HG03045 (cell line): ENCODE measurements around the gene KIAA0232.
"Not testable (repeated sequence)": the region's sequence is repeated elsewhere in the genome, so short reads cannot be mapped to it uniquely, and the experiment has no call there.

Source experiments
- ATAC-seq: cut with Tn5 transposase; IDR thresholded peaks from one replicate; pipeline ENCODE4 v1.9.1; 2021; ENCODE audit warnings: mild to moderate bottlenecking, moderate library complexity; ENCODE audit not compliant: unreplicated experiment

KIAA0232 gene

DNA sequence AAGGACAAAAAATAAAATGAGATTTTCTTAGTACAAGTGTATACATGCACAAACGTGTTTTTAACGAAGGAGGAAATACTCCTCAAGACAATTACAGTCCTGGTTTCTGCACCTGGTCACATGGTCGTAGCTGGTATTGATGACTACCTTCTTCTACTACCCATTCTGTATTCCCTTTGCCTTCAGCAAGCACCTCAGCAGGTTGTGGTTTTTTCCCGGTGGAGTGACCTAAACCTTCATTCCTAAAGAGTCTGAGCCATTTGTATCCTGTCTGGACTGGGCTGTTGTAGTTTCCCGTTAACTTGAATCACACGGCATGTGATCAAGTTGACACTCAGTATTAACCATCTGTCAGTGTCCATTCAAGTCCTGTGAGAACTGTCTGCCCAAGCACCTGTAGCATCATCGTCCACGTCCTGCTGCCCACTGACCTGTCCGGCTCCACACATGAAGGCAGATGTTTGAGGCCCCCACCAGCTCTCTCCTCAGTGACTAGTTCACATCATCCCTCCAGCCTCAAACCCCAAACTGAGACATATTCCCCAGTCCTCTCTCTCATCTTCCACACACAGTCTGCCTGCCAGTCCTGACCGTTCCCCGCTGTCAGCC is 96.0 kb downstream of the KIAA0232 start:
- no peak for ATAC-seq

DNA sequence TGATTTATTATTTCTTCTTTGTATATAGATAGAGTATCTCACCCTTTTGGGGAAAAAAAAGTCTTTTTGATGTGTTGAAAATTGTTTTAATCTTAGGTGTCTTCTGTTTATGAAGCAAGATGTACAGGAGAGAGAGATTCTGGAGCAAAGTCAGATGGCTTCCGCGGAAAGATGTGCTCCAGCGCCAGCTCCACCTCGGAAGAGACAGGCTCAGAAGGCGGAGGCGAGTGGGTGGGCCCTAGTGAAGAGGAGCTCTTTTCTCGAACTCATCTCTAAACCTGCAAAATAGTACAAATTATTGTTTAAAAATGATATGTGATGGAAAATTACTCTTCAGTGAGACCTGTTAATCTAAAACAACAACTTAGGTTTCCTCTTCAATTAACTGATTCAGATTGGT is 98.2 kb downstream of the KIAA0232 start:
- ATAC-seq, result no peak

DNA sequence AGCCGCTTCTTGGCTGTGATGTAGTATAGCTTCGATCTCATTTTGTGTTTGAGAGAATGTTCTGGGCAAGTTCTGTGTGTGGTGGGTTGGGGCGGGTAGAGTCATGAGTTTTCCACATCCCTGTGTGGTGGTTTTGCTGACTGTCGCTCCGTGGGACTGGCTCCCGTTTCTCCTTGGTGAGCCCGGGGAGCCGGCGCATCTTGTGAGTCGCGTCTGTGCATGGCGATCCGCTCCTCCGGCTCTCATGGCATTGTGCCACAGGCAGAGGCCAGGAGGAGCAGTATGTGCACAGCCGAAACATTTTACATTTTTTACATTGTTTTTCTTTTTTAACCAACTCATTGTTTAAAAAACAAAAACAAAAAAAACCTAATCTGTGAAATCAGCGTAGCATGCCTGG is 99.4 kb downstream of the KIAA0232 start:
- ATAC-seq, result no peak

DNA sequence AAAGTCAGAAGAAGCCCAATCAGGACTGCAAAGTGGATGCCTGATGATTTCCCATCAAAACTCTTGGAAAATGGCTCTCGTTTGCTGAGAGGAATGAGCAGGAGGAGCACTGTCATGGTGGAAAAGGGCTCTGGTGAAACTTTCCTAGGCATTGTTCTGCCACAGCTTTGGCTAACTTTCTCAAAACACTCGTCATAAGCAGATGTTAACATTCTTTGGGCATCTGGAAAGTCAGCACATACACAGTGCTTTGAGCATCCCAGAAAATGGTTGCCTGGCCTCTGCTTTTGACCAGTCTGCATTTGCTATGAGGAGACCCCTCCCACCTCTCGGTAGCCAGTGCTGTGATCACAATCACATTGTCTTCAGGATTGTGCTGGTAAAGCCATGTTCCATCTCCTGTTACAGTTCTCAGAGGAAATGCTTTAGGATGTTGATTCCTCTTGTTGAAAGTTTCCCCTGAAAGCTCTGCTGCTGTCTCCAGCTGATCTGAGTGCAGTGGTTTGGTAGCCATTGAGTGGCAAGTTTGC is 101.9 kb downstream of the KIAA0232 start:
- no peak for ATAC-seq

DNA sequence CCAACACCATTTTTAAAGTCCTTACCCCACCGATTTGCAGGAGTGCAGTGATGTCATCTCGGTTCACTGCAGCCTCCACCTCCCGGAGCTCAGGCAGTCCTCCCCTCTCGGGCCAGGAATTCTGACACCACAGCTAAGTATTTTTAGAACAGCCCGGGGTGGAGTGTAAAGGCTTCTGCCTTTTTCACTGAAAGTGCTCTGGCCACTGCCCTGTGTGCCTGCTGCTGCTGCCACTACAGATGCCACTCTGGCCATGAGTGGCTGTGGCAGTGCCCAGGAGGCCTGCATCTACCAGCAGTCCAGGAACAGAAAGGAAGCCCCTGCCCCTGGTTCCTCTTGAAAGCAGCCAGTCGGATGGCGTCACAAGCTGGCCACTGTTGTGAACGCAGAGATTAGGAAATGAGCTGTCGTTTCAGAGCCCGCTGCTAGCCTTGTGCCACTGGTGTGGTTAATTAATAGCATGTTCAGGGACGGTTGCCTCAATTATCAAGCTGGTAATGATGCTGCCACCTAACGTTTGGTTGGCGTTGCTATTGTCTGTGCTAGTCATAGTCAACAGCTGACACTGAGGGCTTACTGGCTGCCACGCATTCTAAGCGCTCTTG is 103.5 kb downstream of the KIAA0232 start:
- no peak for ATAC-seq

DNA sequence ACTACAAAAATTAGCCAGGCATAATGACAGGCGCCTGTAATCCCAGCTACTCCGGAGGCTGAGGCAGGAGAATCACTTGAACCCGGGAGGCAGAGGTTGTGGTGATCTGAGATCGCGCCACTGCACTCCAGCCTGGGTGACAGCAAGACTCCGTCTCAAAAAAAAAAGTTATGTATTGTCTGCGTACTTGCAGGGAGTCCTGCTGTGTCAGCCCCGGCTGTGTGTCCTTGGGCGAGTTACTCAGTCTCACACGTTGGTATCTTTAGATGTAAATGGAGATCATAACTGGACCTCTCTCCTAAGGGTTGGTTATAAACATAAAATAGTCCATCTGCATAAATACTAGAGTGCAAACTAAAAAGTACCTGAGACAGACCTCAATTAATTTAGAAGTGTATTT is 104.4 kb downstream of the KIAA0232 start:
- no peak for ATAC-seq

DNA sequence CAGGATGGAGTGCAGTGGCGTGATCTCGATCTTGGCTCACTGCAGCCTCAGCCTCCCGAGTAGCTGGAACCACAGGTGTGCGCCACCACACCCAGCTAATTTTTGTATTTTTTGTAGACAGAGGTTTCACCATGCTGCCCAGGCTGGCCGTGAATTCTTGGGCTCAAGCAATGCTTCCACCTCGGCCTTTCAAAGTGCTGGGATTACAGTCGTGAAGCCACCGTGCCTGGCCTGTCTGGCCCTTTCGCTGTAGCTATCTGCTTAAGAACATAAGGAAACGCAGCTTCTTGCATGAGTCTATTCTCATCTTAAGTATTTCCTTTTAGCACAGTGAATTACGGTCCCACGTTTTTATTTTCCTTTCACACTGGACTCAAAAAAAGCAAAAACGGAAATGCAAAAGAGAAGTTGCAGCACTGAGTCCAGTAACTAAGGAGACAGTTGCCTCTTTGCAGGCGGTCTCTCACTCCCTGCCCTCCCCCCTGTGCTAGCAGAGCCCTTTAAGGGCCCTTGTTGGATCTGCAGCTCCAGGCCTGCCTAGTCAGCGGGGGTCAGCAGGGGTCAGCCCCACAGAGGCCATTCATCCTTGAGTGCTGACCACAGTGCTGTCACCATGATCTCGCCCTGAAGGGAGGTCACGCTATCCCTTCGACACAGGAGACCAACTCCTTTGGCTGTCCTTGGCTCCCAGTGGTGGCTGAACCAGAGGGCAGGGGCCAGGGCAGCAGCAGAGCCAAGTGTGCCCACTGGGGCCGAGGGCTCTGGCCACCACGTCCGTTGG is 105.3 kb downstream of the KIAA0232 start:
- no peak for ATAC-seq

DNA sequence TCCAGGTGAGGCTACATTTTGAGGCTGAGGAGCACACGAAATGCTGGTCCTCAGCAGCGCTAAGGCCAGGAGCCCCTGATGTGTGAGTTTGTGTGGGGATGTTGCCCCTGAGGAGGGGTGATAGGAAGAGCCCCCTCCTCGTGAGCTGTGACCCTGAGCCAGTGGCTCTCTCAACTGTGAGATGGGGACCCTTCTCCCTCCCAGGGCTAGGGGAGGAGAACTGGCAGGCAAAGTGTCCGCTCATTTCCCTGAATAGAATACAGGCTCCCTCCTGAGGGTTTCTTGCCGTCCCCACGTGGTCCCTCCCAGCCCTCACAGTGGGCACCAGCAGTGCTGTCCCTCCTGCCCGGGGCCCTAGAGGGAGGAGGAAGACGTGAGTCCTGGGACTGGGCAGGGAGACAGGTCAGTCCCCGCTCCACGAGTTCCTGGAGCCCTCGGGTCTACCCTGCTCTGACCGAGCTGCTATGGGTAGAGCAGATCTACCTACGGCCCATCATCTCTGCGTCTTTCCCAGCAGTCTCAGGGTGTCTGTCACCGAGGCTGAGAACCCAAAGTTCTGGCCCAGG is 106.1 kb downstream of the KIAA0232 start:
- no peak for ATAC-seq

DNA sequence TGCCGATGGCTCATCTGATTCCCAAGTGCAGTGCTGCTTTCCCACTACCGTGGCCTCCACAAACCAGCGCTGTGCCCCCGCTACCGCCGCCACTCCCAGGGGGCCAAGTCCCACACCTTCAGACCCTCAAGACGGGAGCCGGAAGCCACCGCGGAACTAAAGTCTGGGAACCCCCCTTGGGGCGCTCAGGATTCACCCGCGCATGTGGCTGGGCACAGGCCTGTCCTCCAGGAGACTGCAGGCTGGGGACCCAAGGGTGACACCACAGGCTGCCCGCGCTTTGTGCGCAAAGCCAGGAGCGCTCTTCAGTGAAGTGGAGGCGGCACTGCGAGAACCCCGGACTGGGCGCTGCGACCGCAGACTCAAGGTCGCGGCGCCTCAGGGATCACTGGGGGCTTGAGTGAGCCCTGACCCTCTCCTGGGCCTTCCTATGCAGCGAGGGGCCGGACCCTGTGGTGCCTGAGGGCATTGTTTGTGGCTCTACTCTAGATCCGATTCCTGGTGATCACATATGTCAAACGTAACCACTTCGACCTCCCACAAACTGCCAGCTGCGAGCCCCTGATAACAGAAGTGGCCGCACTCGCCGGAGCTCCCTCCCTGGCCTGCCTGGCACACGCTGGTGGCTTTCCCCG is 106.7 kb downstream of the KIAA0232 start:
- ATAC-seq, result no peak

DNA sequence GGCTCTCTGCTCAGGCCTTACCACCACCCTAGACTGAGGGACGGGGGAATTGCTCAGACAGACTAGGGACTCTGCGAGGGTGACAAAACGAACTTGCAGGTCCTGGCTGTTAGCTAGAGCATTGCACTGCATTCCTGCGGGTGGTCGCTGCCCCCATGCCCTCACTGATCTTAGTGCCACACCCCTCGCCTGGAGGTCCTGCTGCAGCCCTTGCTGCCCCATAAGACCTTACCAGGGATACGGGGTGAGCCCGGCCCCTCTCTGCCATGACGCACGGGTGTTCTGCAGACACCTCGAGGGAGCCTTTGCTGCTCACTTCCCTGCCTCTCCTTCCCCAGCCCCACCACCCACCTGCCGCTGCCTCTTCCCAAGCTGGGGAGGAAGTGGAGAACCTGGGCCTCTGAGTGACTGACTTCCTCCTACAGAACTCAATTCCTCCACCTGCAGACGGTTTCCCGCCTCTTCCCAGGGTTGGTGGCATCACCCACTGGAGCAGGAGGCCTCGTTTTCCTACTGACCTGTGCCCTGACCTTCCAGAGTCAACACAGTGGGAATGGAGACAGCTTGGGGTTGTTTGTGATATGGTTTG is 107.3 kb downstream of the KIAA0232 start:
- ATAC-seq, result no peak

DNA sequence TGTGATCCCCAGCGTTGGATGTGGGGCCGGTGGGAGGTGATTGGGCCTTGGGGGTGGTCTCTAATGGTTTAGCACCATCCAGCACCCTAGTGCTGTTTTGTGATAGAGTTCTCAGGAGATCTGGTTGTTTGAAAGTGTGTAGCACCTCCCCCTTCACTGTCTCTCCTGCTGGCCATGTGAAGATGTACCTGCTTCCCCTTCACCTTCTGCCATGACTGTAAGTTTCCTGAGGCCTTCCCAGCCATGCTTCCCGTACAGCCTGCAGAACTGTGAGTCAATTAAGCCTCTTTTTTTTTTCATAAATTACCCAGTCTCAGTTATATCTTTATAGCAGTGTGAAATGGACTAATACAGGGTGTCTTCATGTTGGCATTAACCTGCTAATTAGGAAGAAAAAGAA is 107.8 kb downstream of the KIAA0232 start:
- no peak for ATAC-seq

DNA sequence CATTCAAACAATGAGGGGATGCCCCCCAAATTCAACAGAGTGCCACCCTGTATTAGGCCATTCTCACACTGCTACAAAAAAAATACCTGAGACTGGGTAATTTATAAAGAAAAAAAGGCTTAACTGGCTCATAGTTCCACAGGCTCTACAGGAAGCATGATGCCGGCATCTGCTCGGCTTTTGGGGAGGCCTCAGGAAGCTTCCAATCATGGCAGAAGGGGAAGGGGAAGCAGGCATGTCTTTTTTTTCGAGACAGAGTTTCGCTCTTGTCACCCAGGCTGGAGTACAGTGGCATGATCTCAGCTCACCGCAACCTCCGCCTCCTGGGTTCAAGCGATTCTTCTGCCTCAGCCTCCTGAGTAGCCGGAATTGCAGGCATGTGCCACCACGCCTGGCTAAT is 108.4 kb downstream of the KIAA0232 start:
- ATAC-seq, result not testable (repeated sequence)

DNA sequence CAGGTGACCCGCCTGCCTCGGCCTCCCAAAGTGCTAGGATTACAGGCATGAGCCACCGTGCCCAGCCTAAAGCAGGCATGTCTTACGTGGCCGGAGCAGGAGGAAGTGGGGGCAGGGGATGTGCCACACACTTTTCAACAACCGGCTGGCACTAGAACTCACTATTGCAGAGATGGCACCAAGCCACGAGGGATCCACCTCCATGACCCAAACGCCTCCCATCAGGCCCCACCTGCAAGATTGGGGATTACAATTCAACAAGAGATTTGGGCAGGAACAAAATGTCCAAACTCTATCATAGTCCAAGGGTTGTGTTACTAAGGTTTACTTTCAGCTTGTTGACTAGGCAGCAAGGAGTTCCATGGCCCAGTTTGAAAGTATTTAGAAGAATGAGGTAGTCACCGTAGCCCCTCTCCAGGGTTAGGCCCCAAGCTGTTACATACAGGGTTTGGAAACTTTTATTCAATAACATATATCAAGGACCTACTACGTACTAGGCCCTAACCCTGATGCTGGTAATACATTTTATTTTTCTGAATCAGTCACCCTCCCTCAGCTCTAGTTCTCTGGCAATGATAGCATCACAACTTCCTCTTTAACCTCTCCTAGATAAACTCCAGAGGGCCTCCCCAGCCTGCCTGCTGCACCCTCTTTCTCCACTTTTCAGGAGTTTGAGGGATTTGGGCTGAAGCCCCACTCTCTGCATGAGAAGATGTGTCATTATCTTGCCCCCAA is 109.1 kb downstream of the KIAA0232 start:
- ATAC-seq, result no peak

DNA sequence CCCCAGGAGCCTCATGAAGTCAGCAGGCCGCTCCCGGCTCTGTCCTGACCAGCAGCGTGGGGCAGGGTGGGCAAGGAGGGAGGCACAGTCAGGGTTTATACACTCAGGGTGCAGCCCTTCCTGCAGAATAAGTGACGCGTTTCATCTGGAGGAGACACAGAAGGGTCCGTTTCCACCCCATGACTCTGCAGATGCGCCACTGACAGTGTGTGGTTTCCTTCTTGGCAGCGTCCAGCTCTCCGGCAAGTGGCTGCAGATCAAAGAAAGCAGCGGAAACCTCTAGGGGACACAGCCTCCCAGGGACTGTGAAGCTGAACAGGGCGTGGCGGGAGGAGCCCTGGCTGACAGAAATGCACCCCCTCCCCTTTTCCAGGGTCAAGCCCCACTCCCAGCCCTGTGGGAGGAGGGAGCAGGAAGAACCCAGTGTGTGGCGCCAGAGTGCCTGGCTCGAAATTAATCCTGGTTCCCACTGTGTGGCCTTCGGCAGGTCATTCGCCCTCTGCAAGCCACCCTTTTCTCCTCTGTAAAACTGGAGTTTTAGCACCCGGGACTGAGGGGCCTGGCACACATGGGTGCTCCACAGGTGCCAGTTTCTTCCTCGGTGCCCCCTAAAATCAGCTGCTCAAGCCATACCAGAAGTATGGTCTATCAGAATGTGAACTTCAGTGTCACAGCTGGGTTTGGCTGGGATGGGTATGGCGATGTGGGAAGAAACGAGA is 109.8 kb downstream of the KIAA0232 start:
- no peak for ATAC-seq

DNA sequence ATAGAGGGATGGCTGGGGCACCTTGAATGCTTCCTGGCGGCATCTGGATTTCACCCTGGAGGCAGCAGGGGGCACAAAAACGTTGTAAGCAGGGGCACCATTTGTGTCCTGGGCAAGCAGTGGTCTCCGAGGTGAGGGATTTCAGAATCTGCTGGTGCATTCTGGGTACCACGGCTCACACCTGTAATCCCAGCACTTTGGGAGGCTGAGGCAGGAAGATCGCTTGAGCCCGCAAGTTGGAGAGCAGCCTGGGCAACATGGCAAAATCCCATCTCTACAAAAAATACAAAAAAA is 110.3 kb downstream of the KIAA0232 start:
- no peak for ATAC-seq

DNA sequence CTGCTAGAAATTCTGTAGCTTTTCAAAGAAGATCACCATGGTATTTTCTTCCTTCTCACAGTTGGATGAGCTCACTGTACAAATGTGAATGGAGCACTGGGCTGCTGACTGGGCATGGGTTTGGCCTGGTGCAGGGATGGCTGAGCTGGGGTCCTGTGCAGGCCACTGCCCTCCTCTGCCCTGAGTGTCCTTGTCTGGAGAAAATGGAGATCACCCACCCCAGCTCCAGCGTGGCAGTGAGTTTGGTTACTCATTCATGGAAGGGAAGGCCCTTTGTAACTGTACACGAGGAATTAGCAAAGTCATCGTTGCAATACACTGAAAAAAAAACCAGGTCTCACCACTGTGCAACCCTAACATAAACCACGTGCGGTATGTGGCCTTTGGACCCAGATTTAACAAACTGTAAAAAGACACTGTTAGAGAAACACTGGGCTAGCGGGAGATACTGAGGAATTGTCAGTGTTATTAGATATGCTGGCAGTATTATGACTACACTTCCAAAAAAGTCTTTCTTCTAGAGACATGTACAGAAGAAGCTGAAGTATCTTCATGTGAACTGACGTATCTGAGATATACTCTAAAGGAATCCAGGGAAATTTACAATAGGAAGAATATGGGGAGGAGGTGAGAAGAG is 111.0 kb downstream of the KIAA0232 start:
- no peak for ATAC-seq

DNA sequence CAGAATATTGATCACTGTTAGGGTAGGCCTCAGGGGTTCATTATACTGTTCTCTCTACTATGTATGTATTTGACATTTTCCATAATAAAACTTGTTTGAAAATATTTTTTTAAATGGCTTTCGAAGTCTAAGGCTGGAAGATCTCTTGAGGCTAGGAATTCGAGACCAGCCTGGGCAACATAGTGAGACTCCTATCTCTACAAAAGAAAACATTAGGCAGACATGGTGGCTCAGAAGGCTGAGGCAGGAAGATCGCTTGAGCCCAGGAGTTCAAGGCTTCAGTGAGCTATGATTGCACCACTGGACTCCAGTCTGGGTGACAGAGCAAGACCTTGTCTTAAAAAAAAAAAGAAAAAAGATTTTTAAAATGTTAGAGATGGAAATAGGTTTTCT is 111.6 kb downstream of the KIAA0232 start:
- ATAC-seq, result no peak

DNA sequence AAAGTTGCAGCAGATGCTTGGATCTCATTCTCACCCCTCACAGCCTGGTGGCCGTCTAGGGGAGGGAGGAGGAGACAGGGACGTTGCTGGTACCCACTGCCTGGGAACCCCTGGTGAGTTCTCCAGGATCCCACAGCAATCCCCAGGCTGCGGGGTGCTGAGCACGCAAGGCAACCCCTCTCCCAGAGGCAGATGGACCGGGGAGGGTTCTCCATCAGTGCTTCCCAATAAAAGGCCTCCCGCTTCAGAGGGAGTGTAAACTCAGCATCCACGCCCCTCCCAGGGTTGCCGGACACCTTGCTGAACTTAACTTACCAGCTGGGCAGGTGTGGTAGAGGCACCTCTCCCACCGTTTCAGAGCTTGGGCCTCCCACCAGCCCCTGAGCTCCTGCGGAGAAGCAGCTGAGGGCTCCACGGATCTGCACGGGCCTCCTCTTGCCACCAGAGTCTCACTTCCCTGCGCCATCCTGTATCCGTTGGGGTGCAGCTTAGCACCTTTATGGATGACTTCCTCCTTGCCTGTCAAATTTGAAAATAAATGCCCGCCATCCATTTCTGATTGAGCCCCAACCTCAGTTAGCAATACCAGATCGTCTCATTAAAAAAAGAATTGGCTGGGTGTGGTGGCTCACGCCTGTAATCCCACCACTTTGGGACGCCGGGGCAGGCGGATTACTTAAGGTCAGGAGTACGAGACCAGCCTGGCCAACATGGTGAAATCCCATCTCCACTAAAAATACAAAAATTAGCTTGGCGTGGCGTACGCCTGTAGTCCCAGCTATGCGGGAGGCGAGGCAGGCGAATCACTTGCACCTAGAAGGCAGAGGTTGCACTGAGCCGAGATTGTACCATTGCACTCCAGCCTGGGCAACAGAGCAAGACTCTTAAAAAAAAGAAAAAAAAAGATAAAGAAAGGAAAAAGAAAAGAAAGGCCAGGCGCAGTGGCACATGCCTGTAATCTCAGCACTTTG is 112.3 kb downstream of the KIAA0232 start:
- ATAC-seq, result no peak
